ENCODE data around the gene WSCD1.

WSCD1 gene

DNA sequence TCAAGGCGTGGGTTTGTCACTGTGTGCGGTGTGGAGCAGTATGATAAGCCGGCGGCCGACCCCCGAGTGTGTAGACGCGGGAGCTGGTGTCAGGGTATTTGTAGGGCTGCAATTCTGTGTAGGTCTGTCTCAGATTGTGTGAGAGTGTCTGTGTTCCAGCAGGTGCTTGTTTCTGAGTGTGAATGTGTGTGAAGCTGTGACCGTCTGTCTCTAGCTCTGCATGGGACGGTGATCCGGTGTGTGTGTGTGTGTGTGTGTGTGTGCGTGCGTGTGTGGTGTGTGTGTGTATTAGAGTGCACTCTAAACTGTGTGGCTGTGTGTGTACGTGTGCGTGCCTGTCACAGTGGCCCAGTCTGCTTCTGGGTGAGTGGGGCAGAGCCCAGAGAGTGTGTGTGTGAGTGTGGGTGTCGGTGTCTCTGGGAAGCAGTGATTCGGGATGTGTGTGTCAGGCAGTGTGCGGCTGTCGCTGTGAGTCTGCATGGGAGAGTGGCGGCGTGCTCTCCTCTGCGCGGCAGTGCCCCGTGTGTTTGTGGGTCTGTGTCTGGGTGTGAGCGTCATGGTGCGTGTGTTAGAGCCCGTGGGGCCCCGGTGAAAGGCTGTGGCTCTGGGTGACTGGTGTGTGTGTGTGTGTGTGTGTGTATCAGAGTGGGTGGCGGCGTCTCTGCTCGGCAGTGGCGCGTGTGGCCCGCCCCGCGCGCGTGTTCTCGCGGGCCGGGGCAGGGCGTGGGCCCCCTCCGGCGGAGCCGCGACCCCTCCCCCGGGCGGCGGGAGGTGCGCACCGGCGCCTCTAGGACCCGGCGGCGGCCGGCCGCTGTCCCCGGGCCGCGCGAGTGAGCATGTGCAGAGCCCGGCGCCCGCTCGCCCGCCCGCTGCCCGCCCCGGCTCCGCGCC, at the start of gene WSCD1:
Gene WSCD1 (plus strand): TSS at position 841 of the 891 bp plus-strand sequence. CDS start 10,280 bp downstream, outside the sequence.
- Histone ChIP-seq H3K79me2 (ENCODE audit: insufficient read depth, low read length) (no peaks in the 10 kb centered on the region), H2AFZ (ENCODE audit: low read depth, low read length) (no peak within 1 kb of the TSS), H3K9me3 (ENCODE audit: insufficient read depth, low read length, severe bottlenecking) (no peaks in the 10 kb centered on the region), H3K36me3 (ENCODE audit: insufficient read depth, low read length) (no peaks in the 10 kb centered on the region), H3K9ac (ENCODE audit: low read depth, low read length) (no peak within 1 kb of the TSS), H3K27me3 (ENCODE audit: insufficient read depth, low read length, poor library complexity) (peaks cover 11% of the 10 kb centered on the region), H3K27ac (ENCODE audit: low read length) (no peak within 1 kb of the TSS), H3K4me1 (ENCODE audit: insufficient read depth, low read length) (no peaks in the 10 kb centered on the region), H3K4me3 (ENCODE audit: low read depth in 1 of 2, low read length in 2 of 2) (no peak within 1 kb of the TSS), H3K4me2 (ENCODE audit: insufficient read depth, low read length) (no peak within 1 kb of the TSS), H4K20me1 (ENCODE audit: insufficient read depth, low read length) (peaks cover 4% of the 10 kb centered on the region; the same call in 1 of the 2 replicates)
- ATAC-seq (ENCODE audit: insufficient read depth, low read depth) (no peak), DNase-seq (no peak)
- TF ChIP-seq, protein P1, sequence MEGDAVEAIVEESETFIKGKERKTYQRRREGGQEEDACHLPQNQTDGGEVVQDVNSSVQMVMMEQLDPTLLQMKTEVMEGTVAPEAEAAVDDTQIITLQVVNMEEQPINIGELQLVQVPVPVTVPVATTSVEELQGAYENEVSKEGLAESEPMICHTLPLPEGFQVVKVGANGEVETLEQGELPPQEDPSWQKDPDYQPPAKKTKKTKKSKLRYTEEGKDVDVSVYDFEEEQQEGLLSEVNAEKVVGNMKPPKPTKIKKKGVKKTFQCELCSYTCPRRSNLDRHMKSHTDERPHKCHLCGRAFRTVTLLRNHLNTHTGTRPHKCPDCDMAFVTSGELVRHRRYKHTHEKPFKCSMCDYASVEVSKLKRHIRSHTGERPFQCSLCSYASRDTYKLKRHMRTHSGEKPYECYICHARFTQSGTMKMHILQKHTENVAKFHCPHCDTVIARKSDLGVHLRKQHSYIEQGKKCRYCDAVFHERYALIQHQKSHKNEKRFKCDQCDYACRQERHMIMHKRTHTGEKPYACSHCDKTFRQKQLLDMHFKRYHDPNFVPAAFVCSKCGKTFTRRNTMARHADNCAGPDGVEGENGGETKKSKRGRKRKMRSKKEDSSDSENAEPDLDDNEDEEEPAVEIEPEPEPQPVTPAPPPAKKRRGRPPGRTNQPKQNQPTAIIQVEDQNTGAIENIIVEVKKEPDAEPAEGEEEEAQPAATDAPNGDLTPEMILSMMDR (IDR thresholded peaks at IDR 0.05; ENCODE audit: borderline replicate concordance, extremely low read depth, low read length, poor library complexity, severe bottlenecking): no peak
- TF ChIP-seq EZH2 (IDR thresholded peaks at IDR 0.05; ENCODE audit: borderline replicate concordance, low read depth, low read length, severe bottlenecking): no peak

- no peak for TF ChIP-seq EZH2 (IDR thresholded peaks at IDR 0.05; ENCODE audit: borderline replicate concordance, low read depth, low read length, severe bottlenecking)
- TF ChIP-seq, protein P1 (IDR thresholded peaks at IDR 0.05; ENCODE audit: borderline replicate concordance, extremely low read depth, low read length, poor library complexity, severe bottlenecking): no peak
These were observed 49.2 kb upstream of the WSCD1 start for GRCh38 chr17:6021011-6021400.

GRCh38 chr17:6021627-6022026, 48.6 kb upstream of the WSCD1 start:
- no peak for DNase-seq

More at GRCh38 chr17:6021011-6021400, 49.2 kb upstream of the WSCD1 start:
- Histone ChIP-seq H3K4me2 (ENCODE audit: insufficient read depth, low read length) (no peak overlapping the region), H4K20me1 (ENCODE audit: insufficient read depth, low read length) (no peaks in the 10 kb centered on the region), H2AFZ (ENCODE audit: low read depth, low read length) (no peak overlapping the region), H3K9me3 (ENCODE audit: insufficient read depth, low read length, severe bottlenecking) (no peaks in the 10 kb centered on the region), H3K36me3 (ENCODE audit: insufficient read depth, low read length) (no peaks in the 10 kb centered on the region), H3K9ac (ENCODE audit: low read depth, low read length) (no peak overlapping the region), H3K4me1 (ENCODE audit: insufficient read depth, low read length) (no peaks in the 10 kb centered on the region), H3K27me3 (ENCODE audit: insufficient read depth, low read length, poor library complexity) (peaks cover 10% of the 10 kb centered on the region), H3K4me3 (ENCODE audit: low read depth in 1 of 2, low read length in 2 of 2) (no peak overlapping the region), H3K79me2 (ENCODE audit: insufficient read depth, low read length) (no peaks in the 10 kb centered on the region), H3K27ac (ENCODE audit: low read length) (no peak overlapping the region)
- ATAC-seq (ENCODE audit: insufficient read depth, low read depth): no peak
- no peak for DNase-seq

More at GRCh38 chr17:6021627-6022026, 48.6 kb upstream of the WSCD1 start:
- H3K36me3 ChIP-seq (ENCODE audit: insufficient read depth, low read length): no peaks in the 10 kb centered on the region
- no peaks in the 10 kb centered on the region for H3K9me3 ChIP-seq (ENCODE audit: insufficient read depth, low read length, severe bottlenecking)
- H3K9ac ChIP-seq (ENCODE audit: low read depth, low read length): no peak overlapping the region
- H3K79me2 ChIP-seq (ENCODE audit: insufficient read depth, low read length): no peaks in the 10 kb centered on the region
- H2AFZ ChIP-seq (ENCODE audit: low read depth, low read length): no peak overlapping the region
- no peaks in the 10 kb centered on the region for H3K4me1 ChIP-seq (ENCODE audit: insufficient read depth, low read length)
- H3K27ac ChIP-seq (ENCODE audit: low read length): no peak overlapping the region
- TF ChIP-seq EZH2 (IDR thresholded peaks at IDR 0.05; ENCODE audit: borderline replicate concordance, low read depth, low read length, severe bottlenecking): no peak
- TF ChIP-seq, protein P1 (IDR thresholded peaks at IDR 0.05; ENCODE audit: borderline replicate concordance, extremely low read depth, low read length, poor library complexity, severe bottlenecking): no peak
- no peak for ATAC-seq (ENCODE audit: insufficient read depth, low read depth)
- H4K20me1 ChIP-seq (ENCODE audit: insufficient read depth, low read length): no peaks in the 10 kb centered on the region
- peaks cover 13% of the 10 kb centered on the region for H3K27me3 ChIP-seq (ENCODE audit: insufficient read depth, low read length, poor library complexity)
- no peak overlapping the region for H3K4me2 ChIP-seq (ENCODE audit: insufficient read depth, low read length)
- H3K4me3 ChIP-seq (ENCODE audit: low read depth in 1 of 2, low read length in 2 of 2): no peak overlapping the region
